Stimulated activated CD4-positive, alpha-beta T cell treated with anti-CD3 and anti-CD28 coated beads, Interleukin-2, amount 100 ng/mL, for 4 hours (primary cell): ENCODE data around the gene FBXL7.

Experiments used
- DNase-seq: peaks from one replicate; pipeline ENCODE4 v3.0.0-alpha.2; 2020; ENCODE audit warnings: low read depth

The FBXL7 gene

DNA sequence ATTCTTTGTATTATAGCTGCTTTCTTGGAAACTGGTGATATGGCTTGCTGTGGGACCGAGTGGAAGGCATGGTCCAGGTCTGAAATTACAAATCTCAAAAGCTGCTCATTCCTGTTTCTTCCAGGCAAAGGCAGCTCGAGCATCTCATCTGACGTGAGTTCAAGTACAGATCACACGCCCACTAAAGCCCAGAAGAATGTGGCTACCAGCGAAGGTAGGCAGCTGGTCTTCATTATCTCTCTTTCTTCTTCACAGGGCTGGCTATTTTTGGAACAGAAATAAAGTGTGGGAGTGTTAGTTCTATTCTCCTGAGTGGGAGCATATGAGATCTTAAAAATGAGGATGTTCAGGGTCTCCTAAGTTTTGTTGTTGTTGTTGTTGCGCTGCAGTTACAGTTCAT is 115.9 kb downstream of the FBXL7 start:
- DNase-seq, result no peak

GRCh38 chr5:15618938-15619337 is 119.0 kb downstream of the FBXL7 start:
- DNase-seq, result no peak

DNA sequence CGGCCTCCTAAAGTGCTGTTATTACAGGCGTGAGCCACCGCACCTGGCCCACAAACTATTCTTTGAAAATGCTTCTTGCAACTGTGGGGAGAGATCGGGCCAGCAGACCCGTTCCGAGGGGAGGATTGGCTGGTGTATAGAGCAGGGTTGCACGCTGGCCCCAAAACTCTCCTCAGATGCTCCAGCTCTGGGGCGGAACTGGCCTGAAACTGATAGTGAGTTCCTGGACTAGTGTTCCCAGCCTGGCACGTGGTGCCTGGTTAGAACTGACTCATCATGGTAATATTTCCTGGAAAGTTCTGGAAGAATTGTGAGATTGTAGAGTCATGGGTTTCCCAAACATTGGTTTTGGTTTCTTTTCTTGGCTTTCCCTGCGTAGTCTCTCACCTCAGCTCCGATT is 120.5 kb downstream of the FBXL7 start:
- no peak for DNase-seq

DNA sequence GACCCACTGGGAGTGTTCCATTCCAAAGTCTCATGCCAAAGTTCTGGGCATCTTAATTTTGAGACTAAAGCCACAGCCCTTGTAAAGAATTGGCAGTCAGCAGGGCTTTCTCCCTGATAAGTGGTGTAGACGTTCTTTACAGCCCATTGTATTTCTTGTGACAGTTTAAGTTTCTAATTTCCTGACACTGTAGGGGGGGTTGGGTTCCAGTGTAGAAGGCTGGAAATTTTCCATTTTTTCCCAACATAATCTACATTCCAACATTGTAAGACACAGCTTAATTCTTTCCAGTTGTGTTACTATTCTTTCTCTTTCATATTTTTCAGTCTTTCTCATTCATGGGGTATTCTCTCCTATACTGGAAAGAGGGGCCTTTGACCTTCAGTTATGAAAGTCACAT is 121.1 kb downstream of the FBXL7 start:
- no peak for DNase-seq

GRCh38 chr5:15623794-15624193 is 123.8 kb downstream of the FBXL7 start:
- DNase-seq, result no peak

- DNase-seq, result no peak
Observed at GRCh38 chr5:15627109-15627508, 127.1 kb downstream of the FBXL7 start.

DNA sequence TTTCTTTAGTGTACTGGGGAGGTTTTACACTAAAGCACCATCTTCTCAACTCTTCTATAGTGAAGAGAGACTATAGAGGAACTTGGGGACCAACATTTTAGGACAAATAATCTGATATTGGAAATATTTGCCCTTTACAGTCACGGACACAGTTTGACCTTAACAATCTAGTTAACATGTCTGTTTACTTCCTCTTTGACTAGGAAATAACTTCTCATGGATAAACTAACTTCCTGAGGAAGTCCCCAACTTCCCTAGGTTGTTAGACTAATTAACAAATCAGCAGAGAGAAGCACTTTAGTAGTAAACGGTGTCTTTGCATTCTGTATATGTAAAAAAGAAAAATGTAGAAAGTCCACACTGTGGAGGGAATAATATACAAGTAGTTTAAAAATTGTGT is 127.7 kb downstream of the FBXL7 start:
- no peak for DNase-seq

DNA sequence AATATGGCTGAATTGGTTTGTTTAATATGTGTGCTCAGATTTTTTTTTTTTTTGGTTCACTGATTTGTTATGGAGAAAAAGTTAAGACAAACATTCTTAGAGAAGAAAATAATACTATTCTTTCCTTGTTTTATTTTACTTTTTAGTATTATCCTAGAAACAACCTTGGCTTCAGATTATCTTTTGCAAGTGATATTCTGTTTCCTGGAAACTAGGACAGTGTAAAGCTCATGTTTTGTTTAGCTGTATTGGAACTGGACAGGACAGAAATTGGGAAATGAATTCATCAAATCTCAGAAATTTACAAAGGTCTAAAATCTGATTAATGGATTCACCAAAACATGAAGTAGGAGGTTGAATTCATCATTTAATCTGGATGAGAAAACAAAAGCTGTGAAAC is 130.5 kb downstream of the FBXL7 start:
- DNase-seq, result no peak

- DNase-seq, result no peak
Observed at GRCh38 chr5:15634591-15635288, 134.8 kb downstream of the FBXL7 start.

- DNase-seq, result no peak
Observed at GRCh38 chr5:15635289-15635616, 135.3 kb downstream of the FBXL7 start.

DNA sequence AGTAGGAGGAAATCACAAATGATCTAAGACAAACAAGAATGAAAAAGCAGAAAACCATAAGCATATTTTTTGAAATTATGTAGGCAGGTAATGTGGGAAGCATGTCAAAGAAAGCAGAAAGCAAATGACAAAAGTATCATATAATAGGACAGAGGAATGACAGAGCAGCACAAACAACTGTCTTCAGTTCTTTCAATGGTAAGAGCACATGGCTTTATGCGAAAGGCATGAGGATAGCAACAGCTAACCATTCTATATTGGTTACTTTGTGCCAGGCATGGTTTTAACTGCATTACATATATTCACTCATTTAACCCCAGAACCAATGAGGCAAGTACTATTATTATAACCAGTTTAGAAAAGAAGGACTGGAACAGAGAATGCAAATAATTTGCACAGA is 137.4 kb downstream of the FBXL7 start:
- DNase-seq, result no peak

DNA sequence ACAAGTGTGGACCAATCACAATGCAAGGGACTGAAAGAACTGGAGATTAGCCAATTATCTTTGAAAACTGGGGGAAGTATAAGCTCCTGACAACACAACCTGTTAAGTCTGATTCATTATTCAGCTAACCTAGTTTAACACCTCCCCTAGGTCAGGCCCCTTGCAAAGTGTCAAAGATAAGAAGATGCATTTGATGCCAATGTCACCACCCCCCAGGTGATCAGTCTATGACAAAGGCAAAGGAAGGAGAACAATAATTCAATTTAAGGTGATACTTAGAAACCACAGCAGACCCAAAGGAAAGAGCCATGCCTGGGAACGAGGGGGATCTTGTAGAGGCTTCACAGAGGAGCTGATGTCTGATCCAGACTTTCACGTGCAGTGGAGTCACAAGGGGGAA is 137.9 kb downstream of the FBXL7 start:
- DNase-seq, result no peak

DNA sequence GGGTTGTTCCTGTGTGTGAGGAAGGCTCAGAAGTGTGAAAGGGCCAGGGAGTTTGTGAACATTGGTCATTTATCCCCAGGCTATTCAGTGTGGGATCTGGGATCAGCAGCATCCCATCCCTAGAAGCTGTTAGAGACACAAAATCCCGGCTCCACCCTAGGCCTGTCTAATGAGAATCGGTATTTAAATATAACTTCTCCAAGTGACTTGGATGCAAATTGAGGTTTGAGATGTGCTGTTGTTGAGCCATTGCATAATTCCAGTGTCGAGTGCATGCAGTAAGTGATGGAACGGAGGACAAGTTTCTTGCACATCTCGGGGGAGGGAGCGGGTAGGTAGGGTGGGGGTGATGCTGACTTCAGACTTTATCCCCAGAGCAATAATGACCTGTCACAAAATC is 138.3 kb downstream of the FBXL7 start:
- no peak for DNase-seq

DNA sequence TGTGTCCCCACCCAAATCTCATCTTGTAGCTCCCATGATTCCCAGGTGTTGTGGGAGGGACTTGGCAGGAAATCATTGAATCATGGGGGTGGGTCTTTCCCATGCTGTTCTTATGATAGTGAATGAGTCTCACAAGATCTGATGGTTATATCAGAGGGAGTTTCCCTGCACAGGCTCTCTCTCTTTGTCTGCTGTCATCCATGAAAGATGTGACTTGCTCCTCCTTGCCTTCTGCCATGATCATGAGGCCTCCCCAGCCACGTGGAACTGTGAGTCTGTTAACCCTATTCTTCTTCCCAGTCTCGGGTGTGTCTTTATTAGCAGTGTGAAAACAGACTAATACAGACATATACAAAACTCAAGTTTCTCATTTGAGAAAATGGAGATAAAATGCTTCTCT is 139.3 kb downstream of the FBXL7 start:
- no peak for DNase-seq

GRCh38 chr5:15640116-15640515 is 140.1 kb downstream of the FBXL7 start:
- DNase-seq, result no peak

DNA sequence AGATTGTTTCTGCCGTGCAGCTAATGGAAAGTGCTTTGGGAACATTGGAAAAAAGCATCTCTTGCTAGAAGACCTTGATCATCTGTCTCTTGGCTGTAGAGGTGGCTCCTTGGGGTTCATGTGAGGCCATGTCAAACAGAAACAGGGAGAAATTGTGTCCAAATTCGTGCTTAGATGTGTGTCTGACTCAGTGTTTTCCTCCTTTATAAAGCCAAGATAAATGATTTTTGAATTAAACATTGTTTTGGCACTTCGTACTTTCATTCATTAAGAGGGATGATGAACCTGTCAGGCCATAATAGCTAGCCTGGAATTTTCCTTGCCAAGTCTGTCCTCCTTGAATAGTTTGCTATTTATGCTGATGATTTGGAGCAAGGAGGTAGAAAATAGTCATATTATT is 143.8 kb downstream of the FBXL7 start:
- no peak for DNase-seq

GRCh38 chr5:15645381-15646160 is 145.6 kb downstream of the FBXL7 start:
- no peak for DNase-seq

DNA sequence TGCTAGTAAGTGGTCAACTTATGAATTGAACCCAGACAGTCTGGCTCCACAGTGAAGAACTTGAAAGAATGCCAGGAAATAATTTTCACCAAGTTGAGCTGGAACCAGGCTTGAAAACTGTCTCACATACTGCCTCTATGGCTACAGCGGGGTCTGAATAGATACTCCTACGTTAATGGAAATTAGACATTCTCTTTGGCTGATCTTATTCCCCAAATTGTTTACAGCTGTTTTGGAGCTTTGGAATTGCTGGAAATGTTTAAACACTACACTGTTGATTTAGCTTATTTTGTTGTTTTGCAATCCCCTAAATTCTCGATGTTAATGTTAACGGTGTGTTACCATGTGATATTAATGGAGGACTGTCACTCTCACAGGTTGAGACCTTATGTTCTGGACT is 146.4 kb downstream of the FBXL7 start:
- no peak for DNase-seq

GRCh38 chr5:15647251-15647650 is 147.3 kb downstream of the FBXL7 start:
- DNase-seq, result no peak

DNA sequence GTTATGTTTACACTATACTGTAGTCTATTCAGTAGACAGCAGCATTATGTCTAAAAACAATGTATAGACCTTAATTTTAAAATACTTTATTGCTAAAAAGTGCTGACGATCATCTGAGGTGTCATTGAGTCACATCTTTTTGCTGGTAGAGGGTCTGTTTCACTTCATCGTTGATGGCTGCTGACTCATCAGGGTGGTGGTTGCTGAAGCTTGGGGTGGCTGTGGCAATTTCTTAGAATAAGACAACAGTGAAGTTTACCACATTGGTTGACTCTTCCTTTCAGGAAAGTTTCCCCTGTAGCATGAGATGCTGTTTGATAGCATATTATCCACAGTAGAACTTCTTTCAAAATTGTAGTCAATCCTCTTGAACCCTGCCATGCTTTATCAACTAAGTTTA is 150.3 kb downstream of the FBXL7 start:
- no peak for DNase-seq

GRCh38 chr5:15654779-15655178 is 154.8 kb downstream of the FBXL7 start:
- DNase-seq, result no peak

DNA sequence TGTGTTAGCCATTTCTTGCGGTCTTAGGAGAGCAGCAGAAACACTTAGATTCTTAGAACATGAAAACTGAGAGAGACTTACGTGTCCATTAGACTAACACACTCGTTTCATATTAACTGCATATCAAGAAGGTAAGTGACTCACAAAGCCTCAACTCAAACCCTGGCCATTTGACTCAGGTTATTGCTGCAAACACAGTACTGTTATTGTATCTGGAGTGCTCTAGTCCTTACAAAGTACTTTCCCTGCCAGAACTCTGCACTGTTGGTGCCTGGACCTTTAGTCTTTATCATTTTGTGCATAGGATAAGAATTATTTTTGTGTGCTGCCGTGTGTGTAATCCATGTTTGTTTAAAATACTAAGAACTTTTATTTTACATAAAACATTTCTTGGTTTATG is 155.7 kb downstream of the FBXL7 start:
- DNase-seq, result no peak

DNA sequence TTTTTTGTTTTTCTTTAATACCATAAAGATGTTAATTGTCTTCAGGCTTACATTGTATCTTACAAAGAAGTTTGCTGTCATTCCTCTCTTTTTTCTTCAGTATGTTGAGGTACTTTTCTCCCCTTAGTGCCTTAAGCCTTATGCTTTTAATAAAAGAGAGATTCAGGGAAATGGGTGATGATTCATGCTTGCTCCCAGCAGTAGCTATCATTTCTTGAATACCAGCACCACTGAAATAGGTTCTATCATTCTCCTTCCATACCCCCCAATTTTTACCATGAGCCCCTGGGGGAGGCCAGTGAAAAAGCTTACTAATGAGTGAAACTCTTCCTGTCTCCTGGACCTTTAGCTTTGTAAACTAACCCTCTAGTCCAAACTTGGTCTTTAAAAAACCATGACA is 165.0 kb downstream of the FBXL7 start:
- DNase-seq, result no peak

GRCh38 chr5:15669826-15670225 is 169.8 kb downstream of the FBXL7 start:
- DNase-seq, result no peak
